Ramos (cell line): Measurements from ENCODE around the gene PRR12.

Source experiments
- in situ Hi-C: fragments of 300-500 bp; cut with MboI; formaldehyde crosslinking; loops from one replicate; pipeline ENCODE4 v1.14.3; 2022; ENCODE audit warnings: low sequenced_read_pairs; ENCODE audit not compliant: unreplicated experiment

The PRR12 gene

DNA sequence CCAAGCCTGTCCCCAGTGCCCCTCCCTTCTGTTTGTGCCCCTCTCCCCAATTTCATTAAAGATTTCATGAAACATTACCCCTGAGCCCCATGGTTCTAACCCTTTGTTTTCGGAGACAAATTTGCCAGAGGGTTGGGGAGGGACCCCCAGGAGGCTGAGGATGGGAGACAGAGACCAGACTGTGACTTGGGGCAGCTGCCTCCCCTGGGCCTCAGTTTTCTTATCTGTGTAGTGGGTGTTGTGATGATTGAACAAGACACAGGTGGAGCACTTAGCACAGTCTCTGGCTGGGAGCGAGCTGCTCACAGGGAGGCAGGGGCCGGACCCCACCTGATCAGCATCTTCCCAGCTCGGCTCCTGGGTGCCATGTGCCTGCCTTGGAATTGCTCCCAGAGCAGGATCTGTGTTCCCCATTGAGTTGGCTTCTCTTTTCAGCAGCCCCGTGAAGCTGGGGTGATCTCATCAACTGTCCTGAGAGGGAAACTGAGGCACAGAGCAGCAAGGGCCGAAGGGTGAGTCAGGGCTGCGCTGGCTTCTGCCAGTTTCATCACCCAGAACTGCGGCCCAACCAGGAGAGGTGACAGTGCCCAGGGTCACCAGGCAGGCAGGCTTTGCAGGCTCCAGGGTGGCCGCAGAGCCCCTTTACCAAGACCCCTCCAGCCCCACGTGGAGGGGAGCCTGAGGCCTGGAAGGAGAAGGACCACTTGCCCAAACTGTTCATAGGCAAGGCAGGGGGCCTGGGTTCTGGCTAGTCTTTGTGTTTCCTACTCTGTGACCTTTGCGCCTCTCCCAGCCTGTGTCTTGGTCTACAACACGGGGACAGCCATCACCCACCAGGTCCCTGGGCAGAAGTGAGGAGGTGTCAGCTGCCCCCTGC is 67.8 kb downstream of the PRR12 start:
- in situ Hi-C loops = no loop called here

GRCh38 chr19:49660338-49660961 is 69.5 kb downstream of the PRR12 start:
- in situ Hi-C loops = no loop called here

DNA sequence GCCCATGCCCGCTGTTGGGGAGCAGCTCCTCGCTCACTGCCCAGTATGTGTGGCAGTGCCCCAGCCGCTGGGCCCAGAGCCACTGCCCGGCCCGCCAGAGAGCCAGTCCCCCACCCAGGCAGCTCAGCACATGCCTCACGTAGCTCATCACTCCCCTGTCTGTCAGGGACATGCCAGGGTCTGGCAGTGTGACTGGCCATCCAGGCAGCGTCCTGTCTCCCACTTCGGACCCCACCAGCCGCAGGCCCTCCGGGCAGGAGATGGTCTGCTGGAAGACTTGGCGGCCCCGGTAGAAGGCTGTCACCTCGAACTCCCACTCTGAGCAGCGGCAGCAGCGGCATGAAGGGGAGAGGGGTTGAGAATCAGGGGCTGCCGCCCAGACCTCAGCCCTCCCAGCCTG is 71.0 kb downstream of the PRR12 start:
- in situ Hi-C loops = no loop called here

GRCh38 chr19:49663224-49663623 is 72.2 kb downstream of the PRR12 start:
- in situ Hi-C loops = no loop called here

DNA sequence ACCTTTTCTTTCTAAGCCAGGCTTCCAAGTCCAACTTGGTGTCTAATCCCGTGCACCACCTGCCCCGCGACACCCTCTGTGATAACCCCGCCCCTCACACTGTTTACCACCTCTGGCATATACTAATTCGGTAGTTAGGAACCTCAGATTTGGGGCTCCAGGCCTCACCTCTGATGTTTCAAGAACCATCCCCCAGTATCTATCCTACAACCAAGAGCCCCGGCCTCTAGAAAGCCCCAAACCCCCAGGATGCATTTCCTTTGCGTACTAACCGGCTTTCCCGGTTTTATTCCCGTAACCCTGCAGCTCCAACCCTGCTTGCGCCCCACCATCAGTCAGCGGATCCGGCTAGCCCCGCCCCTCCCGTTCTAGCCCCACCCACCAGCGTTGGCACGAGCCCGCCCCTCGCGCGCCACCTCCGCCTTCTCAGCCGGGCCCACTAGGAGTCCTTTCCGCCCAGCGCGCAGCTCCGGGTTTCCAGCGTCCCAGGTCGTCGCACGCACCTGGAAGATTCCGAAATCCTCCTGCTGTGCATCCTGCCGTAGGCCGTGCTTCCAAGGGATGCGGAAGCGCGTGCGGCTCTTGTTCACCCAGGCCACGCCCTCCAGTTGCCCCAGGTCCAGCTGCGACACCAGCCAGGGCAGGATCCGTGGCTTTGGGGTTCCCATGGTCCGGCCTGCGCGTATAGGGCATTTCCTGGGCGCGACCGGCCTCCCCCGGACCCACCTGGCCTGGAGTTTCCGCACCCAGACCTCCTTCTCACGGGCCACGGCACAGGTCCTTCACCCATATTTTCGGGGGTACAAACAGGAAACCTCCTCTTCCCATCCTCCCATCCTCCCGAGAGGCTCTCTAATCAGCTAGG is 73.4 kb downstream of the PRR12 start:
- in situ Hi-C loops = no loop called here

GRCh38 chr19:49665036-49665350 is 74.0 kb downstream of the PRR12 start:
- in situ Hi-C loops = no loop called here

DNA sequence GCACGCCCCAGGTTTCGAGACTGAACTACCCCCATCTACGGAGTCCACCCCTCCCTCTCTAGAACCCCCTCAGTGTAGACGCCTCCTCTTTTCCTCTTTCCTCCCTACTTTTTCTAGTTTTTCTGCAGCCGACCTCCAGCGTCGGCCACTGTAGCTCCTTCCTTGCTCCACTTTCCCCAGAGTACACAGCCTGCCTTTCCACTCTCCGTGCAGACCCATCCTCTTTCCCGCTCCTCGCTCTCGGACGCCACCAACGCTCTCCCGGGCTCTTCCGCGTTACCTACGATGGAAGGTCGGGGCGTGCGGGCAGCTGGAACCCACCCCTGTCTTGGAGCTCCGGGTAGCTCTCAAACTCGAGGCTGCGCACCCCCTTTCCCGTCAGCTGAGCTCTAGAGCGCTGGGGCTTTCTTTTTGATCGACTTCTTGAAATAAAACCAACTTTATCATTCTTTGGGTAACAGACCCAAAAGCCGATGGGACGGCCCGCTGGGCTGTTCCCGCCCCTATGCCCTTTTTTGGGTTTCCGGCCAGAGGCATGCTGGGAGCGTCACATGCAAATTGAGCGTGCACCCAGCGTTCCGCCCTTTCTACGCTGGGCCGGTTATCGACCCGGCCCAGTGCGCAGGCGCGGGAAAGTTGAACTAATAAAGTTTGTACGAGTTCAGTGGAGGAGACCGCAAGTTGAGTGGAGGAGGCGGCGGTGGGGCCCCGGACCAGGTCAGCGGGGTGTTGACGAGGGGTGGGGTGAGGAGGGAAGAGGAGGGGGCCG is 74.6 kb downstream of the PRR12 start, which contains the start of the genes BCL2L12 and IRF3:
TSS of gene BCL2L12 (plus strand) at position 583 of the 769 bp plus-strand sequence. CDS start 760 bp downstream, outside the sequence.
TSS of gene IRF3 (minus strand) at position 507 of the 769 bp plus-strand sequence. CDS start 1,019 bp downstream, outside the sequence.
- in situ Hi-C loops = no loop called here

DNA sequence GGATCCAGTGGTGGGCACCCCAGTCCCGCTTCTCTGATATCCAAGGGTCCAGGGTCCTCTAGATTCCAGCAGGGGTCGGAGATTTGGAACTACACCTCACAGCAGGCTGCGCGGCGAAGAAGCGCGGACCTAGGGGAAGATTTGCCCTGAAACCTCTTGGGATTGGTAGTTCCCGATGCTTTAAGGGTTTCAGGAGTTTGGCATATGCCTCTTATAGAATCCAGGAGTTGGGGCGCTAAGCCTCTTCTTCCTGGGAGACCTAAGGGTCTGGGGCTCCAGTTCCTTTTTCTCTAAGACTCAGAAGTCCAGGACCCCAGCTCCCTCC is 75.1 kb downstream of the PRR12 start:
- in situ Hi-C loops = no loop called here

GRCh38 chr19:49667473-49667872 is 76.5 kb downstream of the PRR12 start:
- in situ Hi-C loops = no loop called here

DNA sequence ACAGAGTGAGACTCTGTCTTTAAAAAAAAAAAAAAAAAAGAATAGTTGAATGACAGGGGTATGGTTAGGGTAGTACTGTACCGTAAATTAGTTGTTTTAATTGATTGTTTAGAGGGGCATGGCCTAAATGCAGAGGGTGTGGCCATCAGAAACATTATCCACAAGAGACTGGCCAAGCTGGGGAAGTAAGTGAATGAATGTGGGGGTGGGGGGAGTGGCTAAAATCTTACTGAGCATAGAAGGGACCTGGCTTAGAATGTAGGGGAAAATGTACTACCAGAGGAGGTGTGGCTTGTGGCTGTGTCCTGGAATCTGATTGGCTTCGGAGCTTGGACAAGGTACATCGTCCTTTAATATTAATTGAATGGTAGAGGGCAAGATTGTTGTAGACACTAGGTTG is 78.5 kb downstream of the PRR12 start:
- in situ Hi-C loops = no loop called here

GRCh38 chr19:49672131-49672919 is 81.3 kb downstream of the PRR12 start:
- in situ Hi-C loops = no loop called here
